HT1080 (cell line): ENCODE results near the gene EPHA1. TPM values are rescaled to one million over a fixed set of nuclear protein-coding genes. Genes with fewer than 3 reads are reported as not detected.

Experiments
- DNase-seq: peaks from one replicate; pipeline ENCODE4 v3.0.0-alpha.2; 2015; ENCODE audit warnings: low read depth
- polyA plus RNA-seq, 2 experiments: library from polyadenylated mRNA; depleted of rRNA; stranded (reverse); fragments of >200 nt; gene quantifications; 2 replicates each; pipeline ENCODE4 v1.2.3, GENCODE V29; 2015
- total RNA-seq: library from RNA; depleted of rRNA; stranded (reverse); fragments of >200 nt; shearing (Covaris generic); gene quantifications from 2 replicates; pipeline ENCODE4 v1.2.3, GENCODE V29; 2014; rRNA removed

EPHA1 gene
- total RNA-seq: 0.31 TPM in 1 of 2 replicates, not detected in the other
- polyA plus RNA-seq (2015; cell fraction: cytosol; rRNA removed): 0.09 TPM in 1 of 2 replicates, not detected in the other
- 0.07 and 0.11 TPM in 2 replicates for polyA plus RNA-seq (2015; cell fraction: nucleus; rRNA removed)

GRCh38 chr7:143408686-143409561, at the start of gene EPHA1:
TSS of gene EPHA1 (minus strand) at chr7:143408856. CDS start at chr7:143408805, 51 bp downstream.
- DNase-seq: no peak

- no peak for DNase-seq
Observed at GRCh38 chr7:143458263-143458662, 49.6 kb upstream of the EPHA1 start.

GRCh38 chr7:143456992-143457793, 48.5 kb upstream of the EPHA1 start:
- no peak for DNase-seq

GRCh38 chr7:143455942-143456341, 47.3 kb upstream of the EPHA1 start:
- no peak for DNase-seq

- no peak for DNase-seq
Observed at GRCh38 chr7:143455491-143455890, 46.8 kb upstream of the EPHA1 start.

- no peak for DNase-seq
Observed at GRCh38 chr7:143454091-143454680, 45.5 kb upstream of the EPHA1 start.

- DNase-seq: no peak
Observed at GRCh38 chr7:143452495-143452894, 43.8 kb upstream of the EPHA1 start.

- DNase-seq: no peak
Observed at GRCh38 chr7:143451746-143452145, 43.1 kb upstream of the EPHA1 start.

GRCh38 chr7:143451122-143451521, 42.5 kb upstream of the EPHA1 start:
- DNase-seq: no peak

- DNase-seq: no peak
Observed at GRCh38 chr7:143449793-143450192, 41.1 kb upstream of the EPHA1 start.

- DNase-seq: no peak
Observed at GRCh38 chr7:143448429-143448828, 39.8 kb upstream of the EPHA1 start.

GRCh38 chr7:143447466-143447865, 38.8 kb upstream of the EPHA1 start:
- DNase-seq: no peak

- DNase-seq: no peak
Observed at GRCh38 chr7:143444785-143445184, 36.1 kb upstream of the EPHA1 start.

- no peak for DNase-seq
Observed at GRCh38 chr7:143444063-143444782, 35.6 kb upstream of the EPHA1 start.

- no peak for DNase-seq
Observed at GRCh38 chr7:143443153-143443552, 34.5 kb upstream of the EPHA1 start, which contains the start of gene TAS2R60. TSS of gene TAS2R60 (plus strand) at chr7:143443453. CDS start at chr7:143443453, 0 bp downstream.

- no peak for DNase-seq
Observed at GRCh38 chr7:143439866-143440265, 31.2 kb upstream of the EPHA1 start.

GRCh38 chr7:143437578-143437977, 28.9 kb upstream of the EPHA1 start:
- DNase-seq: no peak

- no peak for DNase-seq
Observed at GRCh38 chr7:143436325-143436946, 27.8 kb upstream of the EPHA1 start.

- no peak for DNase-seq
Observed at GRCh38 chr7:143435266-143435665, 26.6 kb upstream of the EPHA1 start.

GRCh38 chr7:143434660-143435059, 26.0 kb upstream of the EPHA1 start:
- DNase-seq: peak; percentile 41
